ENCODE measurements around the gene ZNF543.
"Not testable (repeated sequence)": the region's sequence is repeated elsewhere in the genome, so short reads cannot be mapped to it uniquely, and the experiment has no call there.

The ZNF543 gene

DNA sequence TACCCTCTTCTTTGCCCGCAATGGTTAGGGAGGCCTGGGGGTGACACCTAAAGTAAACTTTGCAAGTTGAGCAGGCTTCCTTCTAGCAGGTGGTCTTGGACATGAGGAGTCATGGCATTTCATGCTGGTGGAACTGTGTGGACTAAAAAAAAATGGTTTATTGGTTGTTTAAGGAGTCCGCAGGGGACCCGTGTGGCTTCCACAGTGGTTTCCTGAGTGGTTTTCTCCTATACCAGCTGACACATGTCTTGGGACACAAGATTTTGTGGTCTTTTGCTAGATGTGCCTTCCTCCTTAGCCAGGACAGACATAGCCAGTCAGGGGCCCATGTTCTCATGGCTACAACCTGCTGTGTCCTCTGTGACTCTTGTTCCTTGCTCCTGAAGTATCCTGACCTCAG lies 1.5 kb downstream of the ZNF543 start:
- no peak for DNase-seq

DNA sequence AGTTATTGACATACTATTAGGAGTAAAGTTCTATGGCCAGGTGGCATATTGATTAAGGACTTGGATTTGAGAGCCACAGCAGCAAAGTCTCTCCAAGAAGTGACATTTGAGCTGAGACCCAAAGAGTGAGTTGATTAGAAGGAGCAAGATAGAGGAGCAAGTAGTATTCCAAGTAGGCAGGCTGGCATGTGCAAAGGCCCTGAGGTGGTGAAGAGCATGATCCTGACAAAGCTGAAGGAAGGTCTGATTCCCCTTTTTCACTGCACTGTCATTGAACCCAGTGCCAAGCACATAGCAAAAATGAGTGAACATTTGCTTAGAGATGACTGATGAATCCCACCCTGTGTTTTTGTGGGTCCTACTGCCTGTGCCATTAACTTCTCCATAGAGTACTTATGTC lies 4.7 kb downstream of the ZNF543 start:
- DNase-seq: no peak

DNA sequence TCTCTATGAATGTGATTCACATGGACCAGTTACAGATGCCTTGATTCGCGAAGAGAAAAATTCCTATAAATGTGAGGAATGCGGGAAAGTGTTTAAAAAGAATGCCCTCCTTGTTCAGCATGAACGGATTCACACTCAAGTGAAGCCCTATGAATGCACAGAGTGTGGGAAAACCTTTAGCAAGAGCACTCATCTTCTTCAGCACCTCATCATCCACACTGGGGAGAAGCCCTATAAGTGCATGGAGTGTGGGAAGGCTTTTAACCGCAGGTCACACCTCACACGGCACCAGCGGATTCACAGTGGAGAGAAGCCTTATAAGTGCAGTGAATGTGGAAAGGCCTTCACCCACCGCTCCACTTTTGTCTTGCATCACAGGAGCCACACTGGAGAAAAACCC lies 7.7 kb downstream of the ZNF543 start:
- no peak for DNase-seq

DNA sequence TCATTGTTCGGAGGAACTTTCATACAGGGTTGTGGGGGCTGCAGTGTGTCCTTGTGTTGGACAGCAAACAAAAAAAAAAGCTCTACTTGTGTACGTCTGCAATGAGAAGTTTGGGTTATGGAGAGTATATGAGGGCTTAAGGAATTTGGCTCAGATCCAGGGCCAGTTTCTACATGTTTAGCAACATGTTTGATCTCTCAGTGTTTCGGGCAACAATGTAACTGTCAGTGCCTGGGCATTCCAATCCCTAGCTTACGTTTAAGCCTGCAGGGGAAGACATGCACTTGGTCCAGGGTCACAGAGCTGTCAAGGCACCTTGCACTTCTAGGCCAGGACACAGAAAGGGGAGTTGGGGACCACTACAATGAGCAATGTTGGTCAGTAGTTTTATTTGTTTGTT lies 13.9 kb downstream of the ZNF543 start:
- DNase-seq: no peak

DNA sequence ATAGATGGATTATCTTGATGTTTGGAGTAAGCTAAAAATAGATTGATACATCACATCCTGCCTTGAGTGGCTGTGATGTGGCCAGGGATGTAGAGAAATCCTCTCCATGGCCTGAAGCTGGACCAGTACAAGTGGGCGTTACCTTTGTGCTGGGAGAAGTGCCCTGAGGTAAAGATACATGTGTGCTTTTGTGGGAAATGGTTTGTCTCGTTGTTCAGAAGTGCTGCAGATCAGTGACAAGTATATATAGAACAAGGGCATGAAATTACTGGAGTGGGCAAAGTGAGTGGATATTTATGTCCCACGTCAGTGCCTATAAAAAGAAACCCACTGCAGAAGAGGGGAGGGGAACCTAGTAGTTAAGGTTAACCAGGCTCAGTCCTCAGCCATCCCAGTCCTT lies 18.6 kb downstream of the ZNF543 start:
- no peak for DNase-seq

DNA sequence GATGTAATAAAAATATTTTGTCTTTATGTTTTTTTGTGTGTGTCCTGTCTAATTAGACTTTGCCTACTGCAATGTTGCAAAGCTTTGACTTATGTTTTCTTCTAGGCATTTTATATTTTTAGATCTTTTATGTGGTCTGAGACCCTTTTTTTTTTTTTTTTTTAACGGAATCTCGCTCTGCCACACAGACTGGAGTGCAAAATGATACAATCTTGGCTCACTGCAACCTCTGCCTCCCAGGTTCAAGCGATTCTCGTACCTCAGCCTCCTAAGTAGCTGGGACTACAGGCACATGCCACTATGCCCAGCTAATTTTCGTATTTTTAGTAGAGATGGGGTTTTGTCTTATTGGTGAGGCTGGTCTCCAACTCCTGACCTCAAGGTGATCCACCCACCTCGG lies 22.3 kb downstream of the ZNF543 start:
- no peak for DNase-seq

DNA sequence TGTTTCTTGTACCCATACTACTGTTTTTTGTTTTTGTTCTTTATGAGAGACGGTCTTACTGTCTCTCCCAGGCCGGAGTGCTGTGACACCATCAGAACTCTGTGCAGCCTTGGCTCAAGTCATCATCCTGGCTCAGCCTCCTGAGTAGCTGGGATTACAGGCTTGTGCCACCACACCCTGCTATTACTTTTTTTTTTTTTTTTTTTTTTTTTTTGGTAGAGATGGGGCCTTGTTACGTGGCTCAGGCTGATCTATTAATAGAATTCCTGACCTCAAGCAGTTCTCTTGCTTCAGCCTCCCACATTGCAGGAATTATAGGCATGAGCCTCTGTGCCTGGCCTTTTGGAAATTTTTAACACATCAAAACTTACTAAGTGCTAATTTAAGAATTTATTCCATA lies 27.9 kb downstream of the ZNF543 start:
- no peak for DNase-seq

DNA sequence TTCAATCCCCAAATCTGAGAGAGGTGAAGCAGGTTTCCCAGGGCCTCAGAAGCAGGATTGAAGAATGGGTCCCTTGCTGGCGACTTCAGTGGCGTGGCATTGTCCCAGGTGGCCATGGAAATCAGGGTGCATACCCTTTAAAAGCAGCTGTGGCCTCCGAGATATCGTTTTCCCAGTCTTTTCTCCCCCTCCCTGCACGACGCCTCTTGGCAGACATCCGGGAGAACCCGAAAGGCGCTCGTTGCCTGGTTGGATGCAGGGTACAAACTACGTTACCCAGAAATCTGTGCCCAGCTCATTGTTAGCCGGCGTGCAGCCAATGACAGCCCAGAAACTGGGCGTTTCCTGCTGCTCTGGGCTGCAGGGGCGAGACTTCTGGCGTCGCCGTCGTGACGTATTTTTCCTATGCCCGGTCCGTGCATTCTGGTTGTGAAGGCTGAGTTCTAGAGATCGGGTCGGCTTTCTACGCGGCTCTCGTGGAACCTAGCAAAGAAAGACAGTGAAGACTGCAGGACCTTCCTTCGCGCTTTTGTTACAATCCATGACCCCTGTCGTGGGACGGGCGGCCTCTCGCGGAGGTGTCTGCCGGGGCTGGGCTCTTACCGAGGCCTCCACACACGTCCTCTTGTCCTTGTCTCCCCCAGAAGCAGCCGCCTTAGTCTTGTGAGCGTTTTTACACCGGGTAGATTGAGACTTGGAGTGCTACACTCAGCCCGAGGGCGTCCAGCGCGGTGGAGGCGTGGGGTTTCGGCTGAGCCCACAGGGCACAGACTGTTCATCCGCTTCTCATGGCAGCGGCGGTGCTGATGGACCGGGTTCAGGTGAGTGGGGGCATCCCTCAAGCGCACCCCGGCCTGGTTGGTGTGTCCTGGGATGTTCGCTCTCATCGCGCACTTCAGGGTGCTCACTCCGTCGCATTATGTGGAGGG lies 30.9 kb downstream of the ZNF543 start, which contains the start of gene ZNF304:
ZNF304 (plus strand) TSS at position 395 of the 929 bp plus-strand sequence; CDS start at position 789, 394 bp downstream.
- DNase-seq: peak; percentile 84

DNA sequence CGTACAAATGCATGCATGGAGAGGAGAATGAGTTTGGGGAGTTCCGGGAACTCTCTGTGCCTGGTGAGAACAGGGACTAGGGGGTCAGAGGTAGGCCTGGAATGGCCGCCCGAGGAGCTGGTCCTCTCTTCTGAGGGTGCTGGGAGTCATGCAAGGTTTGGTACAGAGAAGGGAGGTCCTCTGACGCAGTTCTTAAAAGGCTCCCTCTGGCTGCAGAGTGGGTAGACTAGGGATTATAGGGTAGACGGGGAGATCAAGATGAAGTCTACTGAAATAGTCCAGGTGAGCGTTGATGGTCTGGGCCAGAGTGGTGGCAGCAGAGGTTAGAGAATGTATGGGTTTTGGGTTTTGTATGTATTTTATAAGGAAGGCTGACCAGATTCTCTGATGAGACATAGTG lies 31.6 kb downstream of the ZNF543 start:
- DNase-seq: no peak

DNA sequence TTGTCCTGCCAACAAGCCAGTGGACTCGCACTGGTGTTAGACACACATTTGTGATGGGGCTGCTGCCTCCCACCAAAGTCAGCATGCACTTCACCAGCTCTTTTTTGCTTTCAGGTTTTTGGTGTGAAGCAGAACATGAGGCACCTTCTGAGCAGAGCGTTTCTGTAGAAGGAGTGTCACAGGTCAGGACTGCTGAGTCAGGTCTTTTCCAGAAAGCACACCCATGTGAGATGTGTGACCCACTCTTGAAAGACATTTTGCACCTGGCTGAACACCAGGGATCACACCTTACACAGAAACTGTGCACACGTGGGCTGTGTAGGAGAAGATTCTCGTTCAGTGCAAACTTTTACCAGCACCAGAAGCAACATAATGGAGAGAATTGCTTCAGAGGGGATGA lies 35.6 kb downstream of the ZNF543 start:
- DNase-seq: no peak

DNA sequence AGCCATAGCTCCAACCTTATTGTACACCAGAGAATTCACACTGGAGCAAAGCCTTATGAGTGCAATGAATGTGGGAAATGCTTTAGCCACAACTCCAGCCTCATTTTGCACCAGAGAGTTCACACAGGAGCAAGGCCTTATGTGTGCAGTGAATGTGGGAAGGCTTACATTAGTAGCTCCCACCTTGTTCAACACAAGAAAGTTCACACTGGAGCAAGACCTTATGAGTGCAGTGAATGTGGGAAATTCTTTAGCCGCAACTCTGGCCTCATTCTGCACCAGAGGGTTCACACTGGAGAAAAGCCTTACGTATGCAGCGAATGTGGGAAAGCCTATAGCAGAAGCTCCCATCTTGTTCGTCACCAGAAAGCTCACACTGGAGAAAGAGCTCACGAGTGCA lies 37.1 kb downstream of the ZNF543 start:
- DNase-seq: no peak

DNA sequence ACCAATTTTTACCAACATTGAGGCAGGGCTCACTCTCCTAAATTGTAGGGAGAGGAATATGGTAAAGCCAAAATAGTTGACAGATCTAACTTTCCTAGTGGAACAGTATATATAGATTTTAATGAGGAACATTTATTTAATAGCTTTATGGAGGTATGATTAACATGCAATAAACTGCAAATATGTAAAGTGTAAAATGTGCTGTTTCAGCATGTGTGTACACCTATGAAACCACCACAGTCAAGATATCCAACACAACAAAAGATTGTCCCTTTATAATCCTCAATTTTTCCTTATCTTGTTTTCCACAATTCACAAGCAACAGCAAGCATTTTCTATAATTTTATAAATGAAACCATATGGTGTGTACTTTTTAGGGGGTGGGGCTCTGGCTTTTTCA lies 39.0 kb downstream of the ZNF543 start:
- no peak for DNase-seq

DNA sequence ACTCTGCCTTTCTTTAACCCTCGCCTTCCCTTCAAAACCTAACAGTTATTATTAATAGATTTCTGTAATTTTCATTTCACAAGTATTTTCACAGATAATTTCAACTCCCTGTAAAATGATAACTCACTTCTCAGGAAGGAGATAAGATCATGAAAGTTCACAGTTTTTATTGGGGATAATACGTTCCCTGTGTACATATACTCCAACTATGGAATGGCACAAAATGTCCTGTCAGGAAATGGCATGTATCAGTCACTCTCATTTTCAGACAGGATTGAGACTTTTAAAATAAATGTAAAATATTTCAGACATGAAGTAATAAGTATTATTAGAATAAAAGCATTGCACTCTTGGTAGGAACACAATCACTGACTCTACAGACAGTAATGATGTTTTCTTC lies 42.1 kb downstream of the ZNF543 start:
- DNase-seq: no peak

DNA sequence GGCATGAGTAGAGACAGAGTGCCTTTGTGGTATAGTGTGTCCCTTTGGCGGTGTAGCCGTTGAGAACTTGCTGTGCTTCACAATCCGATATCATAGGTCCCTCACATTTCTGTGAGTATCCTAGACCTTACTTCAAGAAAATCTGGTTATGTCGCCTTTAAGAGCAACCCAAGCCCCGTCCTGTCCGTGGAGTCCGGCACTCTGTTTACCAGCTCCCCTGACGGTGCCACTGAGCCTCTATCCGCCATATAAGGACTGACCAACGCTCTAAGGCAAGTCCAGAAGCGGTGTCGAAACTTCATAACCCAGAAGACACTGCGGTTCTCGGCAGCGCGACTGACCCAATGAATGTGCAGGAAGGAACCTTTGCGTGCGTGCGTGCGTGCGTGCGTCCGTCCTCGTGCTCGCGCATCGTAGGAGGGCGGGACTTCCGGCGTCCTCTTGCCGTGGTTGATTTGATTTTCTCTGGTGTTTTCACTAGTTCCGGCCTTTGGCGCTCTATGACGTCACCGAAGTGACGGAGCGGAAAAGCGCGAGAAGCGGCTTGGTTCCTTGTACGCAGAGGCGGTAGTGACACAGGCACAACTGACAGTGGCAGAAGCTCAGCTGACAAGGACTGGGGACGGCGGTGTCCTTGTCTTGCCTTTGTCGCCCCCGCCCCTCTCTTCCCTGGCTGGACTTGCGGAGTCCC lies 42.9 kb downstream of the ZNF543 start, which contains the start of the genes TRAPPC2B and ZNF547:
TRAPPC2B (plus strand) TSS at position 555 of the 691 bp plus-strand sequence. CDS start 1,283 bp downstream, outside the sequence.
ZNF547 (plus strand) TSS at position 555 of the 691 bp plus-strand sequence. CDS start 5,005 bp downstream, outside the sequence.
- peak; percentile 99 for DNase-seq

DNA sequence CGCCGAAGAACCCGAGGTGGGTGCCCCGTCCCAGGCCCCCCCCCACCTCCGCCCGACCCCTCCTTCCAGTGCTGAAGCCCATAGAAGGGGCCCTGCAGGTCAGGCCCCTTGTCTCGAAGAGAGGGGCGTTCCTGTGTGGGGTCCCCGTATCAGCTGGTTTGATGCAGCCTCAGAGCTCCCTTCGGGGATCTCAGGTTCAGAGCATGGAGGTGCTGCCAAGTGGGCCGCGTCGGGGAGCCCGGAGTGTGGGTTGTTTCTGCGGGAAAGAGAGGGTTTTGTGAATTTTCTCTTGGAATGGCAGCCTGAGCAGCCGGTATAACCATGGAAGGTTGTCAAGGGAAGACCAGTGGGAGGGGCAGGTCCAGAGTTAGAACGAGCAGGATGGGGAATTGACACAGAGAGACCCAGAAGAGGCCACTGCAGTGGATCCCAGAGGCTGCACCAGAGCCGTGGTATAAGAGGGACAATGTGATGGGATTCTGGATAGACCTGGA lies 43.5 kb downstream of the ZNF543 start:
- no peak for DNase-seq

DNA sequence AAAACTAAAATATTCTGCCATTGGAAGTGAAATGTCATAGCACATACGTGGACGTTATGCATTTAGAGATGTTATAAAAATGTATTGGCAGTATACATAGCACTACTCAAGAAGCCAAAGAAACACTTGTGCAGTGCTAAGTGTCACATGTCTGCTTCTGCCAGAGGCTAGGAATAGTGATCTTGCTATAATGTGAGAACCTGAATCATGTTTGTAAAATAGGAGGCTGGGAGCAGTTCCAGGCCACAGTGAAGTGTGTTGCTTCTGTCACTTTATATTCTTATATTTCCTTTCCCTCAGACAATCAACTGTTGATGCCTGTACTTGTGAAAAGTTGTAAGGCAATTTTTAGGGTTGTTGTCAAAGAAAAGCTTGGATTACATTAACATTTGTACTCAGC lies 46.5 kb downstream of the ZNF543 start:
- no peak for DNase-seq

DNA sequence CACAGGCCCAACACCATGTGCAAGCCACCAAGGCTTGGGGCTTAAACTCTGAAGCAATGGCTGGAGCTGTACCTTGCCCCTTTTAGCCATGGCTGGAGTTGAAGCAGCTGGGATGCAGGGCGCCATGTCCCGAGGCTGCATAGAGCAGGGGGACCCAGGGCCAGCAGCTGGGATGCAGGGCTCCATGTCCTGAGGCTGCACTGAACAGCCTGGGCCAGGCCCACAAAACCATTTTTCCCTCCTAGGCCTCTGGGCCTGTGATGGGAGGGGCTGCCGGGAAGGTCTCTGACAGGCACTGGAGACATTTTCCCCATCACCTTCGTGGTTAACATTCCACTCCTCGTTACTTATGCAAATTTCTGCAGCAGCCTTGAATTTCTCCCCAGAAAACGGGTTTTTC lies 53.9 kb downstream of the ZNF543 start:
- DNase-seq: no peak

DNA sequence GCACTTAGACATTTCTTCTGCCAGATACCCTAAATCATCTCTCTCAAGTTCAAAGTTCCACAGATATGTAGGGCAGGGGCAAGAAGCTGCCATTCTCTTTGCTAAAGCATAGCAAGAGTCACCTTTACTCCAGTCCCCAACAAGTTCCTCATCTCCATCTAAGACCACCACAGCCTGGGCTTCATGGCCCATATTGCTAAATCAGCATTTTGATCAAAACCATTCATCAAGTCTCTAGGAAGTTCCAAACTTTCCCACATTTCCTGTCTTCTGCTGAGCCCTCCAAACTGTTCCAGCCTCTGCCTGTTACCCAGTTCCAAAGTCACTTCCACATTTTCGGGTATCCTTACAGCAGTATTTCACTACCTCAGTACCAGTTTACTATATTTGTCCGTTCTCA lies 54.4 kb downstream of the ZNF543 start:
- not testable (repeated sequence) for DNase-seq

DNA sequence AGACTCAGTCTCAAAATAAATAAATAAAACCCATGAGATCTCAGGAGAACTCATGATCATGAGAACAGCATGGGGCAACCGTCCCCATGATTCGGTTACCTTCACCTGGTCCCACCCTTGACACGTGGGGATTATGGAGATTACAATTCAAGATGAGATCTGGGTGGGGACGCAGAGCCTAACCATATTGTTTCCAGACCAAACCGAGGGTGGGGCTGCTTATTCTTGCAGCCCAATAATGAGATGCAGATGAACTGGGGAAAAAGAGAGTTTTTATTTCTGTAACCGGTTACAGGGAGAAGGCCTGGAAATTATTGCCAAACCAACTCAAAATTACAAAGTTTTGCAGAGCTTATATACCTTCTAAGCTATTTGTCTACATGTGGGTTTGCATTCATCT lies 55.9 kb downstream of the ZNF543 start:
- DNase-seq: no peak

DNA sequence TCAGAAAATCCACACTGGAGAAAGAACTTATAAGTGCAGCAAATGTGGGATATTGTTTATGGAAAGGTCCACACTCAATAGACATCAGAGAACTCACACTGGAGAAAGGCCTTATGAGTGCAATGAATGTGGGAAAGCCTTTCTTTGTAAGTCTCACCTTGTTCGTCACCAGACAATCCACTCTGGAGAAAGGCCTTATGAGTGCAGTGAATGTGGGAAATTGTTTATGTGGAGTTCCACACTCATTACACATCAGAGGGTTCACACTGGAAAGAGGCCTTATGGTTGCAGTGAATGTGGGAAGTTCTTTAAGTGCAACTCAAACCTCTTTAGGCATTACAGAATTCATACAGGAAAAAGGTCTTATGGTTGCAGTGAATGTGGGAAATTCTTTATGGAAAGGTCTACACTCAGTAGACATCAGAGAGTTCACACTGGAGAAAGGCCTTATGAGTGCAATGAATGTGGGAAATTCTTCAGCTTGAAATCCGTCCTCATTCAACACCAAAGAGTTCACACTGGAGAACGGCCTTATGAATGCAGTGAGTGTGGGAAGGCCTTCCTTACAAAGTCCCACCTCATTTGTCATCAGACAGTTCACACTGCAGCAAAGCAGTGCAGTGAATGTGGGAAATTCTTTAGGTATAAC lies 57.4 kb downstream of the ZNF543 start:
- DNase-seq: no peak

All from stimulated activated CD4-positive, alpha-beta T cell treated with anti-CD3 and anti-CD28 coated beads, Interleukin-4, amount 100 ng/mL, for 24 hours (primary cell).